IMR-90 (cell line): ENCODE data around the gene LENEP. TPM values are rescaled to one million over a fixed set of nuclear protein-coding genes. Genes with fewer than 3 reads are reported as not detected.

ENCODE experiments used
- ATAC-seq: fragments of 200-7000 bp; cut with Tn5 transposase; 2 replicates; pipeline ENCODE4 v1.9.1; 2020; ENCODE audit warnings: low read depth, mild to moderate bottlenecking, moderate library complexity
- BruUV-seq: library from RNA; stranded (reverse); fragments of 400-500 nt; replicated peaks from 2 replicates; lab custom pipeline; 2021; lab: Mats Ljungman, UMichigan
- CTCF ChIA-PET: fragments of 300-600 bp; formaldehyde crosslinking; extraction: SDS; loops from one replicate; lab custom pipeline; 2021; ENCODE audit warnings: antibody characterized with exemption; lab: Yijun Ruan, JAX
- POLR2A ChIA-PET: fragments of 300-600 bp; sonication (Branson Sonifier 250); formaldehyde crosslinking; loops from one replicate; lab custom pipeline; 2022; ENCODE audit warnings: antibody characterized with exemption; ENCODE audit not compliant: unreplicated experiment; lab: Charles Lee
- DNase-seq: peaks from one replicate; pipeline ENCODE4 v3.0.0; 2013
- H2AFZ ChIP-seq: replicated peaks from 2 replicates; pipeline ENCODE3; 2013; ENCODE audit warnings: low read length, mild to moderate bottlenecking; ENCODE audit not compliant: poor library complexity
- H2AK5ac ChIP-seq: 2 replicates; pipeline ENCODE4 v1.6.1; 2013; ENCODE audit warnings: low read depth, low read length, inconsistent platforms
- H2AK9ac ChIP-seq: replicated peaks from 2 replicates; pipeline ENCODE3; 2013; ENCODE audit warnings: mild to moderate bottlenecking, low read depth, low read length, moderate library complexity; ENCODE audit not compliant: poor library complexity
- H2BK120ac ChIP-seq: 2 replicates; pipeline ENCODE4 v1.6.1; 2013; ENCODE audit warnings: low read depth, low read length, inconsistent platforms
- H2BK15ac ChIP-seq: 3 replicates; pipeline ENCODE4 v1.6.1; 2013; ENCODE audit warnings: low read depth, low read length, inconsistent platforms
- H2BK20ac ChIP-seq: 2 replicates; pipeline ENCODE4 v1.6.1; 2013; ENCODE audit warnings: low read depth, mild to moderate bottlenecking, inconsistent platforms, low read length, moderate library complexity
- H2BK5ac ChIP-seq: 2 replicates; pipeline ENCODE4 v1.6.1; 2013; ENCODE audit warnings: mild to moderate bottlenecking, low read depth, low read length, inconsistent platforms; ENCODE audit not compliant: poor library complexity, severe bottlenecking
- H3K14ac ChIP-seq: replicated peaks from 2 replicates; pipeline ENCODE4 v1.6.1; 2013; ENCODE audit warnings: low read depth, low read length, inconsistent platforms
- H3K18ac ChIP-seq: 2 replicates; pipeline ENCODE4 v1.6.1; 2013; ENCODE audit warnings: low read depth, low read length, control low read depth
- H3K23ac ChIP-seq: 2 replicates; pipeline ENCODE4 v1.6.1; 2013; ENCODE audit warnings: low read depth, low read length, inconsistent platforms
- H3K27ac ChIP-seq: 2 replicates; pipeline ENCODE4 v1.5.1; 2013; ENCODE audit warnings: mild to moderate bottlenecking, control low read depth, low read length; ENCODE audit not compliant: insufficient read depth
- H3K27me3 ChIP-seq: 2 replicates; pipeline ENCODE4 v1.6.1; 2013; ENCODE audit warnings: low read length; ENCODE audit not compliant: control insufficient read depth, insufficient read depth
- H3K36me3 ChIP-seq: 2 replicates; pipeline ENCODE4 v1.6.1; 2013; ENCODE audit warnings: low read length, mixed read lengths; ENCODE audit not compliant: control insufficient read depth, insufficient read depth
- H3K4ac ChIP-seq: 2 replicates; pipeline ENCODE4 v1.6.1; 2013; ENCODE audit warnings: low read depth, low read length, inconsistent platforms
- H3K4me1 ChIP-seq: 2 replicates; pipeline ENCODE4 v1.6.1; 2013; ENCODE audit warnings: low read length, mixed read lengths; ENCODE audit not compliant: control insufficient read depth, insufficient read depth
- H3K4me2 ChIP-seq: 2 replicates; pipeline ENCODE4 v1.6.1; 2013; ENCODE audit warnings: low read depth, mild to moderate bottlenecking, control low read depth, low read length, moderate library complexity
- H3K4me3 ChIP-seq: 2 replicates; pipeline ENCODE4 v1.5.1; 2013; ENCODE audit warnings: low read depth, mild to moderate bottlenecking, control low read depth, low read length, moderate library complexity; ENCODE audit not compliant: insufficient read depth
- H3K56ac ChIP-seq: 2 replicates; pipeline ENCODE4 v1.6.1; 2013; ENCODE audit warnings: low read length, inconsistent platforms; ENCODE audit not compliant: insufficient read depth; ENCODE audit errors: extremely low read depth
- H3K79me1 ChIP-seq, 2 experiments: 2 replicates each; pipeline ENCODE4 v1.6.1; 2013; ENCODE audit warnings: low read length in 2 of 2, inconsistent platforms in 1 of 2, low read depth in 1 of 2
- H3K9ac ChIP-seq: 2 replicates; pipeline ENCODE4 v1.6.1; 2013; ENCODE audit warnings: low read depth, low read length, control low read depth
- H3K9me1 ChIP-seq: 2 replicates; pipeline ENCODE4 v1.6.1; 2013; ENCODE audit warnings: low read length, inconsistent platforms; ENCODE audit not compliant: insufficient read depth
- H3K9me3 ChIP-seq: 2 replicates; pipeline ENCODE4 v1.6.1; 2013; ENCODE audit warnings: low read length; ENCODE audit not compliant: control insufficient read depth, insufficient read depth
- H4K20me1 ChIP-seq: 2 replicates; pipeline ENCODE4 v1.6.1; 2013; ENCODE audit warnings: low read length, inconsistent platforms; ENCODE audit not compliant: insufficient read depth
- H4K5ac ChIP-seq: 2 replicates; pipeline ENCODE4 v1.6.1; 2013; ENCODE audit warnings: mild to moderate bottlenecking, low read depth, low read length, control low read depth
- H4K8ac ChIP-seq, 2 experiments: 2 replicates each; pipeline ENCODE4 v1.6.1; 2013; ENCODE audit warnings: low read depth in 2 of 2, low read length in 2 of 2, control low read depth in 1 of 2, inconsistent platforms in 1 of 2
- H4K91ac ChIP-seq: 2 replicates; pipeline ENCODE4 v1.6.1; 2013; ENCODE audit warnings: low read depth, low read length, inconsistent platforms; ENCODE audit not compliant: insufficient read depth
- BHLHE40 ChIP-seq: fragments of 150-350 bp; IDR thresholded peaks from 2 replicates; pipeline ENCODE4 v1.6.1; 2016; ENCODE audit warnings: mild to moderate bottlenecking, low read depth, low read length
- CEBPB ChIP-seq: IDR thresholded peaks from 2 replicates; pipeline ENCODE4 v1.6.1; 2012; ENCODE audit warnings: low read depth, low read length, improper control_type of control experiment
- CHD1 ChIP-seq: IDR thresholded peaks from 2 replicates; pipeline ENCODE4 v1.6.1; 2012; ENCODE audit warnings: low read depth, low read length, improper control_type of control experiment
- FOS ChIP-seq: fragments of 150-350 bp; IDR thresholded peaks from 2 replicates; pipeline ENCODE4 v1.6.1; 2016; ENCODE audit warnings: low read depth, low read length
- MAFK ChIP-seq: IDR thresholded peaks from 2 replicates; pipeline ENCODE4 v1.6.1; 2012; ENCODE audit warnings: low read depth, low read length, improper control_type of control experiment
- MAZ ChIP-seq: IDR thresholded peaks from 2 replicates; pipeline ENCODE4 v1.6.1; 2012; ENCODE audit warnings: low read depth, mild to moderate bottlenecking, low read length, improper control_type of control experiment, moderate library complexity, borderline replicate concordance
- MXI1 ChIP-seq: IDR thresholded peaks from 2 replicates; pipeline ENCODE4 v1.6.1; 2012; ENCODE audit warnings: low read depth, mild to moderate bottlenecking, low read length, moderate library complexity, borderline replicate concordance
- NFE2L2 ChIP-seq: fragments of 150-350 bp; IDR thresholded peaks from 2 replicates; pipeline ENCODE4 v1.6.1; 2016; ENCODE audit warnings: low read depth, mild to moderate bottlenecking, low read length
- POLR2A ChIP-seq: IDR thresholded peaks from 2 replicates; pipeline ENCODE4 v1.6.1; 2012; ENCODE audit warnings: mild to moderate bottlenecking, low read depth, low read length
- RAD21 ChIP-seq: IDR thresholded peaks from 2 replicates; pipeline ENCODE4 v1.6.1; 2012; ENCODE audit warnings: low read length, improper control_type of control experiment
- RCOR1 ChIP-seq: IDR thresholded peaks from 2 replicates; pipeline ENCODE4 v1.6.1; 2012; ENCODE audit warnings: mild to moderate bottlenecking, low read length, improper control_type of control experiment; ENCODE audit not compliant: insufficient replicate concordance
- RFX5 ChIP-seq: IDR thresholded peaks from 2 replicates; pipeline ENCODE4 v1.8.0; 2012; ENCODE audit warnings: low read depth, mild to moderate bottlenecking, low read length, moderate library complexity
- SMC3 ChIP-seq: fragments of 150-350 bp; IDR thresholded peaks from 2 replicates; pipeline ENCODE4 v1.6.1; 2016; ENCODE audit warnings: low read depth, mild to moderate bottlenecking, antibody characterized with exemption, low read length, moderate library complexity
- WGBS, 2 experiments: methylation state at CpG; one replicate each; pipeline versions ENCODE4 v1.1.5 to v1.1.7; 2013; ENCODE audit warnings: missing lambda C conversion rate in 2 of 2; ENCODE audit not compliant: insufficient read length in 1 of 2; ENCODE audit errors: extremely low coverage in 2 of 2; 5-methylcytosine and 5-hydroxymethylcytosine counted together
- dilution Hi-C: fragments of 300-500 bp; cut with HindIII; formaldehyde crosslinking; loops from one replicate; pipeline ENCODE4 v1.14.3; 2018; ENCODE audit warnings: low sequenced_read_pairs; ENCODE audit not compliant: unreplicated experiment
- in situ Hi-C: fragments of 300-500 bp; cut with MboI; formaldehyde crosslinking; loops from 3 replicates; pipeline ENCODE4 v1.14.3; 2019; ENCODE audit warnings: low sequenced_read_pairs, inconsistent platforms, mixed read lengths
- intact Hi-C: fragments of 100-400 bp; cut with micrococcal nuclease; formaldehyde crosslinking; loops from 2 replicates; pipeline ENCODE4 v1.10.0; 2022
- polyA plus RNA-seq, 3 experiments: library from polyadenylated mRNA; depleted of rRNA; stranded (reverse); fragments of >200 nt; gene quantifications; 2 replicates each; pipeline ENCODE4 v1.2.3, GENCODE V29; 2012; ENCODE audit warnings: low replicate concordance in 1 of 3
- total RNA-seq: library from RNA; depleted of rRNA; stranded (reverse); fragments of >200 nt; gene quantifications from 2 replicates; pipeline ENCODE4 v1.2.3, GENCODE V29; 2012
- TF ChIP-seq, protein P1 (sequence below): fragments of 150-350 bp; IDR thresholded peaks from 2 replicates; pipeline ENCODE4 v1.6.1; 2016; ENCODE audit warnings: low read depth, mild to moderate bottlenecking, low read length, moderate library complexity, borderline replicate concordance
- TF ChIP-seq, protein P2 (sequence below): conservative IDR thresholded peaks from 2 replicates; pipeline ENCODE4 v1.5.1; 2012; ENCODE audit warnings: mild to moderate bottlenecking, low read depth, low read length, improper control_type of control experiment
- TF ChIP-seq, protein P3 (sequence below): fragments of 150-350 bp; IDR thresholded peaks from 2 replicates; pipeline ENCODE4 v1.6.1; 2017; ENCODE audit warnings: mild to moderate bottlenecking, antibody characterized with exemption, low read length, low read depth

Gene LENEP
- total and polyA plus RNA-seq, 2 of the 4 experiments (the other 2 are of a cell fraction), result not detected

DNA sequence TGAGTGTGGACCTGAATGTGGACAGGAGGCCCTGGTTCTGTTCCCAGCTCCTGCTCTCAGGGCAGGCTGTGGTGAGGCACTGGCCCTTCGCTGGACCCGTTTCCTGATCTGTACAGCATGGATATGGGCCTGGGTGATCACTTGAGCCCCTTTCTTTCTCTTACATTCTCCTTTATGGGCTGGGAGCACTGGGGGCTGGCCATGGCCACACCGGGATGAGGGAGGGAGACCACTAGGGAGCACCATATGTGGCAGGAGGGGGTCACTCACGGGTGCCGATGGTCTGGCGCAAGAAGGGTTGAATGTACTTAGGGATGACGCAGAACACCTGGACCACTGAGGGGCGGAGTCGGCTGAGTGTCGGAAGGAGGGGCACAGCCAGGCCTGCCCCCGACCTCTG lies 37.5 kb downstream of the LENEP start:
- Histone ChIP-seq H3K4me1 (peaks cover 3% of the 10 kb centered on the region; the same call in 1 of the 2 replicates), H3K9me3 (no peaks in the 10 kb centered on the region), H3K14ac (no peak overlapping the region), H2AK5ac (no peak overlapping the region), H3K4me3 (no peak overlapping the region), H3K36me3 (no peaks in the 10 kb centered on the region), H3K9ac (no peak overlapping the region), H3K4me2 (no peak overlapping the region), H2AFZ (no peak overlapping the region), H3K9me1 (peaks cover 4% of the 10 kb centered on the region), H2BK5ac (no peak overlapping the region), H3K27me3 (peaks cover 36% of the 10 kb centered on the region), H4K91ac (no peak overlapping the region), H2BK120ac (no peak overlapping the region), H2AK9ac (no peak overlapping the region), H3K4ac (no peak overlapping the region), H4K8ac (no peak overlapping the region), H2BK15ac (no peak overlapping the region), H3K18ac (no peak overlapping the region), H4K20me1 (no peaks in the 10 kb centered on the region; the same call in 1 of the 2 replicates), H3K23ac (no peak overlapping the region), H3K79me1 (no peaks in the 10 kb centered on the region), H4K5ac (no peak overlapping the region), H2BK20ac (no peak overlapping the region), H3K56ac (no peak overlapping the region), H3K27ac (no peak overlapping the region)
- dilution Hi-C loops, result no loop called here
- intact Hi-C loops, result no loop called here
- in situ Hi-C loops, result no loop called here
- BruUV-seq, result no TSS peak
- TF ChIP-seq FOS (no peak), CHD1 (no peak), MXI1 (no peak), RAD21 (no peak), MAZ (no peak), MAFK (no peak), SMC3 (no peak), RFX5 (no peak), CEBPB (no peak), POLR2A (no peak), NFE2L2 (no peak), RCOR1 (no peak), BHLHE40 (no peak)
- TF ChIP-seq, protein P1, sequence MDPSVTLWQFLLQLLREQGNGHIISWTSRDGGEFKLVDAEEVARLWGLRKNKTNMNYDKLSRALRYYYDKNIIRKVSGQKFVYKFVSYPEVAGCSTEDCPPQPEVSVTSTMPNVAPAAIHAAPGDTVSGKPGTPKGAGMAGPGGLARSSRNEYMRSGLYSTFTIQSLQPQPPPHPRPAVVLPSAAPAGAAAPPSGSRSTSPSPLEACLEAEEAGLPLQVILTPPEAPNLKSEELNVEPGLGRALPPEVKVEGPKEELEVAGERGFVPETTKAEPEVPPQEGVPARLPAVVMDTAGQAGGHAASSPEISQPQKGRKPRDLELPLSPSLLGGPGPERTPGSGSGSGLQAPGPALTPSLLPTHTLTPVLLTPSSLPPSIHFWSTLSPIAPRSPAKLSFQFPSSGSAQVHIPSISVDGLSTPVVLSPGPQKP, result no peak
- TF ChIP-seq, protein P2, sequence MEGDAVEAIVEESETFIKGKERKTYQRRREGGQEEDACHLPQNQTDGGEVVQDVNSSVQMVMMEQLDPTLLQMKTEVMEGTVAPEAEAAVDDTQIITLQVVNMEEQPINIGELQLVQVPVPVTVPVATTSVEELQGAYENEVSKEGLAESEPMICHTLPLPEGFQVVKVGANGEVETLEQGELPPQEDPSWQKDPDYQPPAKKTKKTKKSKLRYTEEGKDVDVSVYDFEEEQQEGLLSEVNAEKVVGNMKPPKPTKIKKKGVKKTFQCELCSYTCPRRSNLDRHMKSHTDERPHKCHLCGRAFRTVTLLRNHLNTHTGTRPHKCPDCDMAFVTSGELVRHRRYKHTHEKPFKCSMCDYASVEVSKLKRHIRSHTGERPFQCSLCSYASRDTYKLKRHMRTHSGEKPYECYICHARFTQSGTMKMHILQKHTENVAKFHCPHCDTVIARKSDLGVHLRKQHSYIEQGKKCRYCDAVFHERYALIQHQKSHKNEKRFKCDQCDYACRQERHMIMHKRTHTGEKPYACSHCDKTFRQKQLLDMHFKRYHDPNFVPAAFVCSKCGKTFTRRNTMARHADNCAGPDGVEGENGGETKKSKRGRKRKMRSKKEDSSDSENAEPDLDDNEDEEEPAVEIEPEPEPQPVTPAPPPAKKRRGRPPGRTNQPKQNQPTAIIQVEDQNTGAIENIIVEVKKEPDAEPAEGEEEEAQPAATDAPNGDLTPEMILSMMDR, result no peak
- TF ChIP-seq, protein P3, sequence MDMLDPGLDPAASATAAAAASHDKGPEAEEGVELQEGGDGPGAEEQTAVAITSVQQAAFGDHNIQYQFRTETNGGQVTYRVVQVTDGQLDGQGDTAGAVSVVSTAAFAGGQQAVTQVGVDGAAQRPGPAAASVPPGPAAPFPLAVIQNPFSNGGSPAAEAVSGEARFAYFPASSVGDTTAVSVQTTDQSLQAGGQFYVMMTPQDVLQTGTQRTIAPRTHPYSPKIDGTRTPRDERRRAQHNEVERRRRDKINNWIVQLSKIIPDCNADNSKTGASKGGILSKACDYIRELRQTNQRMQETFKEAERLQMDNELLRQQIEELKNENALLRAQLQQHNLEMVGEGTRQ, result no peak
- WGBS, 2 experiments, result no CpG with 5 or more reads among the region's 11 CpGs
- no peak for ATAC-seq
- no peak for DNase-seq
- CTCF ChIA-PET, result no interaction called here
- POLR2A ChIA-PET, result no interaction called here
